ENCODE measurements around the gene MICALL1.

The MICALL1 gene

DNA sequence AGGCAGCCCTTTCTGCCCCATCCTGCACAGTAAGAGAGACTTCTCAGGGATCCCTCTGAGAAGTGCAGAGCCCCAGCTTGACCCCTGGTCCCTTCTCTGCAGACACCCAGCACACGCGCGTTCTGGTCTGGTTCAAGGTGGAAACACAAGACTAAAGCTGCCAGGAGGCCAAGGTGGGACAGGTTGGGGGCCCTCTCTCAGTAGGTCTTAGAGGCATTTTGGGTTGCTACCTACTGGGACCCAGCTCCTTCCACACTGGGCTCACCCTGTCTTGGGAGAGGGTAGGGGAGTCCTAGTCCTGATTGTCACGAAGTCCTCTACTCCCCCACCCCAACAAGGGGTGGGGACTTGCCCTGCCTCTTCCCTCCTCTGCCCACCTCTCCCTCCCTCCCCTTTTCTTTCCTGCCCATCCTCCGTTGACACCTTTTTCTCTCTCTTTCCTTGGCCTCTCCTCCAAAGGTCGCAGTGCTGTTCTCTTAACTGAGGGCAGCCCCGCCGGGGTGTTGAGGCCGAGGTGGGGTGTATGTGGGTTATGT, 79.0 kb downstream of the MICALL1 start:
- DNase-seq = no peak

DNA sequence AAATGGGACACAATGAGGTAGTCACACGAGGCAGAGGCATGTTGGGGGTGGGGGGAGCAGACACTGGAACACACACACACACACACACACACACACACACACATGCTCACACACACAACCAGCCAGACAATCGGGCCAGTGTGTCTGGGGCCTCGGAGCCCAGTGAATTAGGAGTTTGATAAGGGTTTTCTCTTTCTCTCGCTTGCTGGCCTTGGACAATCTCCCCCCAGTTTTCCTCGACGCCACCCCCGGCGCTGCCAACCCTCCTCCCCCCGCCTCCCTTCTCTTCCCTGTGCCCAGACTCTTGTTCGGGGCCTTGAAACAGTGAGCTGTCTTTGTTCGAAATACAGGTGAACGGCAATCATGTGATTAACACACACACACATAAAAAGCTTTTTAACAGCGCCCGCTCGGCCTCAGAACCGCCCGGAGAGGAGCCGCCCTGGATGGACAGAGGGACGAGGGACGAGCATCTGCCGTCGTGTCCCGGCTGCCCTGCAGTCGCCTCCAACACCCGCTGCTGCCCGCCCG, 79.7 kb downstream of the MICALL1 start:
- DNase-seq = no peak

DNA sequence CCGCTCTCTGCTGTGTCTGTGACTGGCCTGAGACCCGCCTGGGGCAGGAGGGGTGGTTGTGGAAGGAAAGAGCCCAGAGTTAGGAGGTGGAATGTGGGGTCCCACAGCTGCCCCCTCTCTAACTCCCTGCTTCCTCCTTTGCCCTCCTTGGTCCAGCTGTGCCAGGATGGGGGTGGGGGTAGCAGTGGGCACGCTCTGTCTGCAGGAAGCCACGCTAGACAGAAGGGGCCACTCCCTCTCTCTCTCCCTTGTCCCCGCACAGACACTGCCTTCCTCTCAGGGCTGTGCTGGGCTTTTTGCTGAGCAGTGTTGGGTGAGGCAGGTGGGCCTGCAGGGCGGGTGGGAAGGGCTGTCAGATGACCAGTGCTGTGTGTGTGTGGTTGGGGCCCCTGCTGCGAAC, 80.3 kb downstream of the MICALL1 start:
- no peak for DNase-seq

DNA sequence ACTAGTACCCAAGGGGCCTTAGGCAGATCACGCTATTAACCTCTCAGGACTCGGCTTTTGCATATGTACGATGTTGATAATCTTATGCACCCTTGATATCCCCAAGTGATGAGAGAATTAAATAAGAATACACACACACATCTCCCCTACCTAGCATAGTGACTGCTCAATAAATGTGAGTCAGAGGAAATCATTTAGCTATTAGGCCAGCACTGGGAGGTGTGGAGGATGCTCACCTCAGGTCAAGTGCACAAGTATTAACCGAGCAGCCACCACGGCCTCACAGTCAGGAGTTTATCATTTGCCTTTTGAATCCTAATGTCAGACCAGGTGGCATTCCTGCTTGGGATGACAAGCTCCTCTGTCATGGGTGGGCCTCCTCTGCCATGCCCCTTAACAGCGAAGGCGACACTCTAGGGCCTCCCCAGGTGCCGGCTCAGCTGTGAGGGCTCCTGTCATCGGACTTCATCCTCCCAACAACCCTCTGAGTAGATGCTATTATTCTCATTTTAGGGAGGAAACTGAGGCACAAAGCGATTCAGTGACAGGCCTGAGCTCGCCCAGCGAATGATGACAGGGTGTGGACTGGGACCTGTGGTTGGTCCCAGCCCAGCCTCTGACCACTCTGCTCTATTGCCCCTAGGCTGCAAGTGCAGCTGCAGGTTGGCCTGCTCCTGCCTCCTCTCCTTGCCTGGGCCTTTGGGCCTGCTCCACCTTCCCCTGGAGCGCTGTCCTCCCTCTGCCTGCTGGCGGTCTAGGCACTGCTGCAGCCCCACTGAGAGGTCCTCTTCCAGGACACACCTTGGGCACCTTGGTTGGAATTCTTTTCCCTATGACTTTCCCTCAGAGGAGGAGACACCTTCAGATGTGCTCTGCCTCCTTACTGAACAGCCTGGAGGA, 83.3 kb downstream of the MICALL1 start:
- no peak for DNase-seq

DNA sequence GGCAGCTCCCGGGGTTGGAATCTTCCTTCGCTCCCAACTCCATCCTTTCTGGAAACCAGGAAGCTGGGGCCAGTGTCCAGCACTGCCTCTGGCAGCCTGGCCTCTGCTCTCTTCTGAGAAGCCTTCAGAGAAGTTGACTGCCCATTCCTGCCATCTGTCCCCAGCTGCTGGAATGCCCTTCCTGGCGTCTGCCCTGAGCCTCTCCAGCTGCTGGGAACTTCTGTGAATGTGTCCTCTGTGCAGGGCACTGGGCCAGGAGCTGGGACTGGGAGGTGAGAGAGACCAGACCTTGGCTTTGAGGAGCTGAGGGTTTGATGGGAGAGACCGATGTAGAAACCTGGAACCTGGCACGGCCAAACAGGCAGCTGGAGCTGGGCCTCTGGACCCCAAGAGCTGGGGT, 84.2 kb downstream of the MICALL1 start:
- no peak for DNase-seq

- DNase-seq = no peak
Observed at GRCh38 chr22:37990862-37991261, 84.8 kb downstream of the MICALL1 start.

- DNase-seq = no peak
Observed at GRCh38 chr22:37991731-37992442, 85.8 kb downstream of the MICALL1 start.

Measured in activated naive CD4-positive, alpha-beta T cell (primary cell).